IgD-negative memory B cell (primary cell): ENCODE results near the gene SLC11A2. TPM values are rescaled to one million over a fixed set of nuclear protein-coding genes. Genes with fewer than 3 reads are reported as not detected.
"Not testable (repeated sequence)": the region's sequence is repeated elsewhere in the genome, so short reads cannot be mapped to it uniquely, and the experiment has no call there.

ENCODE experiments used
- H3K27ac Mint-ChIP-seq, 3 donors: one replicate each; pipeline ENCODE4 v1.8.0; 2020 to 2022; ENCODE audit warnings: mild to moderate bottlenecking in 3 of 3, mixed read lengths in 3 of 3, moderate library complexity in 1 of 3
- H3K27me3 Mint-ChIP-seq: one replicate; pipeline ENCODE4 v1.8.0; 2021; ENCODE audit warnings: mixed read lengths
- H3K36me3 Mint-ChIP-seq: one replicate; pipeline ENCODE4 v1.8.0; 2020; ENCODE audit warnings: mild to moderate bottlenecking, mixed read lengths
- H3K4me1 Mint-ChIP-seq, 3 donors: one replicate each; pipeline ENCODE4 v1.8.0; 2020 to 2022; ENCODE audit warnings: mixed read lengths in 3 of 3, mild to moderate bottlenecking in 1 of 3
- H3K4me3 Mint-ChIP-seq, 4 donors: one replicate each; pipeline ENCODE4 v1.8.0; 2020 to 2022; ENCODE audit warnings: mild to moderate bottlenecking in 4 of 4, mixed read lengths in 4 of 4, moderate library complexity in 3 of 4
- H3K9me3 Mint-ChIP-seq, 3 donors: one replicate each; pipeline ENCODE4 v1.8.0; 2020 to 2021; ENCODE audit warnings: mixed read lengths in 3 of 3, mild to moderate bottlenecking in 1 of 3
- polyA plus RNA-seq: library from polyadenylated mRNA; unstranded; fragments of 300-500 nt; fragmentation: Illumina TruSeq; gene quantifications from one replicate; pipeline ENCODE4 v1.2.3, GENCODE V29; 2021

Gene SLC11A2
- polyA plus RNA-seq, 1 donor from 2014 or later, result 8.2 TPM

- Mint-ChIP-seq H3K36me3 (peaks cover 3% of the 10 kb centered on the region), H3K9me3 (no peaks in the 10 kb centered on the region), H3K4me3 (no peak overlapping the region), H3K27ac (no peak overlapping the region), H3K27me3 (no peaks in the 10 kb centered on the region), H3K4me1 (peaks cover 2 to 9% (median 4%) of the 10 kb centered on the region in 3 donors)
Observed at GRCh38 chr12:50955697-50956096, 70.5 kb downstream of the SLC11A2 start.

- Mint-ChIP-seq H3K27ac (no peak overlapping the region), H3K36me3 (peaks cover 3% of the 10 kb centered on the region), H3K4me1 (peaks cover 2 to 8% (median 4%) of the 10 kb centered on the region in 3 donors), H3K4me3 (no peak overlapping the region), H3K9me3 (no peaks in the 10 kb centered on the region), H3K27me3 (no peaks in the 10 kb centered on the region)
Observed at GRCh38 chr12:50955288-50955687, 70.9 kb downstream of the SLC11A2 start.

GRCh38 chr12:50954789-50955188 lies 71.4 kb downstream of the SLC11A2 start:
- H3K4me3 Mint-ChIP-seq, H3K4me1 Mint-ChIP-seq, H3K27me3 Mint-ChIP-seq, H3K9me3 Mint-ChIP-seq, H3K27ac Mint-ChIP-seq, H3K36me3 Mint-ChIP-seq: not testable (repeated sequence)

- H3K27ac Mint-ChIP-seq, result peak overlapping the region in 1 of 3 donors; percentile 50
- H3K36me3 Mint-ChIP-seq, result peaks cover 3% of the 10 kb centered on the region
Observed at GRCh38 chr12:50953047-50953446, 73.1 kb downstream of the SLC11A2 start.

GRCh38 chr12:50952510-50952909 lies 73.7 kb downstream of the SLC11A2 start, which contains the start of gene HIGD1C:
HIGD1C (plus strand) TSS chr12:50952544; CDS start chr12:50953999, 1,455 bp downstream.
- peak within 1 kb of the TSS in 1 of 3 donors; percentile 50 for H3K27ac Mint-ChIP-seq
- no peaks in the 10 kb centered on the region for H3K9me3 Mint-ChIP-seq
- peaks cover 3% of the 10 kb centered on the region for H3K36me3 Mint-ChIP-seq
- no peak within 1 kb of the TSS for H3K4me3 Mint-ChIP-seq
- H3K27me3 Mint-ChIP-seq, result no peaks in the 10 kb centered on the region
- peaks cover 2 to 8% (median 2%) of the 10 kb centered on the region in 3 donors for H3K4me1 Mint-ChIP-seq

More at GRCh38 chr12:50953047-50953446, 73.1 kb downstream of the SLC11A2 start:
- Mint-ChIP-seq H3K9me3 (no peaks in the 10 kb centered on the region), H3K4me3 (no peak overlapping the region), H3K4me1 (peaks cover 2 to 6% (median 3%) of the 10 kb centered on the region in 3 donors), H3K27me3 (no peaks in the 10 kb centered on the region)

GRCh38 chr12:50951112-50951511 lies 75.1 kb downstream of the SLC11A2 start:
- H3K36me3 Mint-ChIP-seq, result peaks cover 3% of the 10 kb centered on the region
- peaks cover 0 to 4% (median 0%) of the 10 kb centered on the region in 3 donors for H3K4me1 Mint-ChIP-seq
- no peak overlapping the region for H3K27ac Mint-ChIP-seq
- H3K9me3 Mint-ChIP-seq, result no peaks in the 10 kb centered on the region
- no peak overlapping the region for H3K4me3 Mint-ChIP-seq
- H3K27me3 Mint-ChIP-seq, result no peaks in the 10 kb centered on the region

- Mint-ChIP-seq H3K4me1 (peaks cover 0 to 4% (median 0%) of the 10 kb centered on the region in 3 donors), H3K36me3 (peaks cover 3% of the 10 kb centered on the region), H3K27ac (no peak overlapping the region), H3K9me3 (no peaks in the 10 kb centered on the region), H3K4me3 (no peak overlapping the region), H3K27me3 (no peaks in the 10 kb centered on the region)
Observed at GRCh38 chr12:50949801-50950302, 76.3 kb downstream of the SLC11A2 start.

GRCh38 chr12:50948798-50949197 lies 77.4 kb downstream of the SLC11A2 start:
- H3K4me3 Mint-ChIP-seq, result no peak overlapping the region
- H3K27me3 Mint-ChIP-seq, result no peaks in the 10 kb centered on the region
- peak overlapping the region in 1 of 3 donors; percentile 43 for H3K27ac Mint-ChIP-seq
- H3K9me3 Mint-ChIP-seq, result no peaks in the 10 kb centered on the region
- peaks cover 3% of the 10 kb centered on the region for H3K36me3 Mint-ChIP-seq
- H3K4me1 Mint-ChIP-seq, result peaks cover 0 to 8% (median 3%) of the 10 kb centered on the region in 3 donors

GRCh38 chr12:50947933-50948626 lies 78.1 kb downstream of the SLC11A2 start:
- Mint-ChIP-seq H3K27me3 (no peaks in the 10 kb centered on the region), H3K4me3 (no peak overlapping the region), H3K27ac (no peak overlapping the region), H3K9me3 (no peaks in the 10 kb centered on the region), H3K36me3 (peaks cover 5% of the 10 kb centered on the region), H3K4me1 (peaks cover 1 to 11% (median 7%) of the 10 kb centered on the region in 3 donors)

GRCh38 chr12:50937653-50938052 lies 88.5 kb downstream of the SLC11A2 start:
- peaks cover 19 to 26% (median 22%) of the 10 kb centered on the region in 3 donors for H3K4me1 Mint-ChIP-seq
- H3K27ac Mint-ChIP-seq, result no peak overlapping the region
- peaks cover 0 to 10% (median 9%) of the 10 kb centered on the region in 3 donors for H3K9me3 Mint-ChIP-seq
- H3K27me3 Mint-ChIP-seq, result peaks cover 2% of the 10 kb centered on the region
- no peak overlapping the region for H3K4me3 Mint-ChIP-seq
- peaks cover 24% of the 10 kb centered on the region for H3K36me3 Mint-ChIP-seq

GRCh38 chr12:50936821-50937530 lies 89.2 kb downstream of the SLC11A2 start:
- Mint-ChIP-seq H3K4me3 (no peak overlapping the region), H3K27me3 (peaks cover 2% of the 10 kb centered on the region), H3K4me1 (peaks cover 17 to 29% (median 28%) of the 10 kb centered on the region in 3 donors), H3K27ac (no peak overlapping the region), H3K36me3 (peaks cover 24% of the 10 kb centered on the region), H3K9me3 (peaks cover 0 to 10% (median 9%) of the 10 kb centered on the region in 3 donors)

GRCh38 chr12:50934981-50935807 lies 91.0 kb downstream of the SLC11A2 start:
- H3K27ac Mint-ChIP-seq, result peak overlapping the region in 2 of 3 donors; percentile 52 to 71
- peaks cover 22 to 32% (median 30%) of the 10 kb centered on the region in 3 donors for H3K4me1 Mint-ChIP-seq

GRCh38 chr12:50934371-50934851 lies 91.8 kb downstream of the SLC11A2 start:
- Mint-ChIP-seq H3K9me3 (peaks cover 0 to 10% (median 9%) of the 10 kb centered on the region in 3 donors), H3K4me3 (no peak overlapping the region), H3K27ac (peak overlapping the region; percentile 19 to 71 (median 52)), H3K4me1 (peaks cover 29 to 34% (median 34%) of the 10 kb centered on the region in 3 donors), H3K27me3 (no peaks in the 10 kb centered on the region), H3K36me3 (peaks cover 28% of the 10 kb centered on the region)

More at GRCh38 chr12:50934981-50935807, 91.0 kb downstream of the SLC11A2 start:
- peaks cover 28% of the 10 kb centered on the region for H3K36me3 Mint-ChIP-seq
- no peaks in the 10 kb centered on the region for H3K27me3 Mint-ChIP-seq
- H3K4me3 Mint-ChIP-seq, result peak overlapping the region in 1 of 4 donors; percentile 12
- peaks cover 0 to 10% (median 9%) of the 10 kb centered on the region in 3 donors for H3K9me3 Mint-ChIP-seq

GRCh38 chr12:50933459-50934124 lies 92.6 kb downstream of the SLC11A2 start:
- Mint-ChIP-seq H3K9me3 (peaks cover 0 to 10% (median 9%) of the 10 kb centered on the region in 3 donors), H3K4me1 (peaks cover 34 to 39% (median 39%) of the 10 kb centered on the region in 3 donors), H3K27me3 (no peaks in the 10 kb centered on the region), H3K4me3 (peak overlapping the region in 3 of 4 donors; percentile 13 to 43 (median 21)), H3K36me3 (peaks cover 22% of the 10 kb centered on the region), H3K27ac (peak overlapping the region in 2 of 3 donors; percentile 9 to 13)
